Natural killer cell treated with Interleukin-12 subunit alpha and Interleukin-12 subunit beta and Interleukin-15 and Interleukin-18, amount 100 ng/mL, for 72 hours (primary cell): ENCODE measurements around the gene SF3B5. TPM values are rescaled to one million over a fixed set of nuclear protein-coding genes. Genes with fewer than 3 reads are reported as not detected.
"Not testable (repeated sequence)": the region's sequence is repeated elsewhere in the genome, so short reads cannot be mapped to it uniquely, and the experiment has no call there.

Experiments
- ATAC-seq, 2 donors: fragments of 150-1000 bp; cut with Tn5 transposase in 1 of 2; sonication (Bioruptor Pico), chemical (Tn5 transposase) in 1 of 2; 2 replicates each; pipeline ENCODE4 v1.10.0; 2021
- DNase-seq: peaks from one replicate; pipeline ENCODE4 v3.0.0; 2022; ENCODE audit warnings: low spot score
- H3K27ac Mint-ChIP-seq, 2 donors: 1 replicate in 1 of 2; 2 replicates in 1 of 2; pipeline ENCODE4 v1.8.0; 2022; ENCODE audit warnings: mixed read lengths in 2 of 2, mild to moderate bottlenecking in 1 of 2, moderate library complexity in 1 of 2
- H3K27me3 Mint-ChIP-seq, 2 donors: 1 replicate in 1 of 2; 2 replicates in 1 of 2; pipeline ENCODE4 v1.8.0; 2022; ENCODE audit warnings: mixed read lengths in 2 of 2
- H3K36me3 Mint-ChIP-seq: one replicate; pipeline ENCODE4 v1.8.0; 2022; ENCODE audit warnings: mixed read lengths
- H3K4me1 Mint-ChIP-seq, 2 donors: 1 replicate in 1 of 2; 2 replicates in 1 of 2; pipeline ENCODE4 v1.8.0; 2022; ENCODE audit warnings: low read depth in 2 of 2, mixed read lengths in 2 of 2, mild to moderate bottlenecking in 1 of 2
- H3K4me3 Mint-ChIP-seq: one replicate; pipeline ENCODE4 v1.8.0; 2022; ENCODE audit warnings: mixed read lengths
- H3K9me3 Mint-ChIP-seq: 2 replicates; pipeline ENCODE4 v1.8.0; 2022; ENCODE audit warnings: mixed read lengths
- total RNA-seq, 2 donors: library from RNA; stranded (reverse); gene quantifications; one replicate each; pipeline ENCODE4 v1.2.3, GENCODE V29; 2022

The SF3B5 gene
- total RNA-seq, 2 donors from 2014 or later = 181 to 201 TPM

DNA sequence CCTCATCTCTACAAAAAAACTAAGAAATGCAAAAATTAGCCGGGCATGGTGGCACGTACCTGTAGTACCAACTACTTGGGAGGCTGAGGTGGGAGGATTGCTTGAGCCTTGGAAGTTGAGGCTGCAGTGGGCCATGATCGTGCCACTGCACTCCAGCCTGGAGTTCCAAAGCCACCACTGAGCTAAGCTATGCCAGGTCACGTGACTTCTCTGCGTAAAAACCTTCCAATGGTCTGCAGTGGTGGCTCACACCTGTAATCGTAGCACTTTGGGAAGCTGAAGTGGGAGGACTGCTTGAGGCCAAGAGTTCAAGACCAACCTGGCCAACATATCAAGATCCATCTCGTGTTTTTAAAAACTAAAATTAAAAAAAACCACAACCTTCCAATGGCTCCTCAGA, 1.7 kb downstream of the SF3B5 start:
- ATAC-seq (no peak), DNase-seq (no peak)
- Mint-ChIP-seq H3K36me3 (peaks cover 10% of the 10 kb centered on the region), H3K9me3 (no peaks in the 10 kb centered on the region), H3K27ac (peak overlapping the region; percentile 91 to 93), H3K4me1 (peaks cover 17 to 35% of the 10 kb centered on the region in 2 donors), H3K4me3 (peak overlapping the region; percentile 97), H3K27me3 (no peaks in the 10 kb centered on the region)

DNA sequence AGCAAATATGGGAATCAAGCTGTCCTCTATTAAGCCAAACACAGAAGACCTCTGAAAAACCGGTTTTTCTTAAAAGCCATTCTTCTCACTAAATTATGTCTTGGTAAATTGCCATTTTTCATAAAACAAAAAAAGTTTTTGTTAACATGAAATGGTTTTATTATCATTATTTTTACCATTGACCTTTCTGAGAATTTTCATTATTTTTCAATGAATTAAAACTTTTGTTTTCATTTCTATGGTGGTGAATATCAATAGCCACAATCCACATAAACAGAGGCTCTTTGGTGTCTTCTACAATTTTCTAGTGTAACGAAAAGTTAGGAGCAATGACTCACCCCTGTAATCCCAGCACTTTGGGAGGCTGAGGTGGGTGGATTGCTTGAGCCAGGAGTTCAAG, 2.1 kb downstream of the SF3B5 start:
- no peak for DNase-seq
- Mint-ChIP-seq H3K27ac (no peak overlapping the region), H3K4me3 (peak overlapping the region; percentile 97), H3K4me1 (peaks cover 17 to 35% of the 10 kb centered on the region in 2 donors), H3K9me3 (no peaks in the 10 kb centered on the region), H3K27me3 (no peaks in the 10 kb centered on the region), H3K36me3 (peaks cover 10% of the 10 kb centered on the region)
- ATAC-seq = no peak

DNA sequence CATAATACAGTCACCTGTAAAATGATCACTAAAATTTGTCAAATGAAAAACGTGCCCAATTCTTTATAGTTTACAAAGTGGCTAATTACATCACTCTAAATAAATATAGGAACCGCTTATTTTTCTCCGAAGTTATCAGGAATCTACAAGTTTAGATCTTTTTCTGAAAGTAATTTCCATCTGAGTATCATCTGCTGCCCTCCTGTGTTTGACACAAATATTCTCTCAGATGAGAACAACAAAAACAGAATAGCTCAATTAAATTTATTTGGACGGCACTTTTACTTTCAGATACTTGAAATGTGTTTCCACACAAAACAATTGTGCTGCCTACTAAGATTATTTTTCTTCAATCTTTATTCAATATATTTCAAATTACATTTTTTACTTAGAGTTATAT, 5.0 kb downstream of the SF3B5 start:
- Mint-ChIP-seq H3K9me3 (no peaks in the 10 kb centered on the region), H3K4me3 (no peak overlapping the region), H3K36me3 (peaks cover 10% of the 10 kb centered on the region), H3K27me3 (no peaks in the 10 kb centered on the region), H3K4me1 (peaks cover 13 to 17% of the 10 kb centered on the region in 2 donors), H3K27ac (no peak overlapping the region)
- DNase-seq (no peak), ATAC-seq (no peak)

DNA sequence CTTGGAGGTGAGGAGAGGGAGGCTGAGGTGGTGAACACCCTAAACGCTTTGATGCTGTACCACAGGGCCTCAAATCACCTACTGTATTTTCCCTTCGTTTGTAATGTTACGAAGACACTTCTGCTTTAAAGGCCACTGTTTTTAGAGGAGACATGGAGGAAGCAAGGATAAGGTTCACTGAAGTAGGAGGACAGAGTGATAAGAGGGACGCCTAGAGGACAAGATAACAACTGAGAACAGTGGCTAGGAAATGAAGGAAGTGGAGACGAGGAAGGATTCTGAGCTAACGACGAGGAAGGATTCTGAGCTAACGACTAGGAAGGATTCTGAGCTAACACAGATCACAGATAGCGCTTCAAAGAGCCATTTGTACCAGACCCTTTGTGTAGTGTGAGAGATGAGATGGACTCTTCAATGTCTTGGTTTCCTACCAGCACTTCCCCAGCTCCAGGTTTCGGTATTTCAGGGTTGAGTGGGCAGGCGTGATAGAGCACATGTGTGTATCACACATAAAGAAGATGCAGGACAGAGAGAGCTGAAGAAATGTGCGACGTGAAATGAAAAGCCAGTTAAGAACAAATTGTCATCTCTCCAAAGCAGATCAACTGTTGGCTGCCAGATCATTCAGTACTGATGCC, 7.5 kb downstream of the SF3B5 start:
- Mint-ChIP-seq H3K4me3 (no peak overlapping the region), H3K4me1 (no peaks in the 10 kb centered on the region), H3K27ac (no peak overlapping the region), H3K36me3 (no peaks in the 10 kb centered on the region), H3K27me3 (no peaks in the 10 kb centered on the region), H3K9me3 (no peaks in the 10 kb centered on the region)
- DNase-seq = no peak
- ATAC-seq = no peak

DNA sequence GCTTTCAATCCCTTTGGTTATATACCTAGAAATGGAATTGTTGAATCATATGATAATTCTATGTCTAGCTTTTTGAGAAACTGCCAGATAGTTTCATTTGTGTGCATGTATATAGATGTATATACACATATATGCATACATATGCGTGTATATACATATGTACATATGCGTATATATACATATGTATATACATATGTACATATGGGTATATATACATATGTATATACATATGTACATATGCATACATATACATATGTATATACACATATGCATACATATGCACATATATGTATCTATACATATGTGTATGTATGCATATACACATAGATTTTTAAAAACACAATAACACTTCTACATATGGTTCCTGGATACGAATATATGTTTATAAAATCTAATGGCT, 8.4 kb downstream of the SF3B5 start:
- DNase-seq = no peak
- H3K4me3 Mint-ChIP-seq = no peak overlapping the region
- H3K9me3 Mint-ChIP-seq = no peaks in the 10 kb centered on the region
- H3K27me3 Mint-ChIP-seq = no peaks in the 10 kb centered on the region
- H3K4me1 Mint-ChIP-seq = no peaks in the 10 kb centered on the region
- H3K36me3 Mint-ChIP-seq = no peaks in the 10 kb centered on the region
- no peak overlapping the region for H3K27ac Mint-ChIP-seq
- no peak for ATAC-seq

DNA sequence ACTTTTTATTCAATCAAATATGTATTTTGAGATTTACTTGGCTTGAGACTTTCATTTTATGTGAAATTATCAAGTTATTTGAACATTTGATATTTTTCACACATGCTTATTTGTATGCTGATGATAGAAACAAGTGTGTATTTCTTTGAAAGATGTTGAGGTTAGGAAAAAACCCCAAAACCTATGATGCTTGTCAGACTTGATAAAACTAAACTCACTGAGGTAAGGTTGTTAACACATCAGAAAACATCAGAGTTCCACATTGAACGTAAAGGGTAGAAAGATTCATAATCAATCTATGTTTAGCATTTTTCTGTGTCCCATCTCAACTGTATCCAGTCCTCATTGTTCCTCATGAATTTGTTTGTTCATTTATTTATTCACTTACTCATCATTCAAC, 12.2 kb downstream of the SF3B5 start:
- Mint-ChIP-seq H3K36me3 (no peaks in the 10 kb centered on the region), H3K9me3 (no peaks in the 10 kb centered on the region), H3K4me1 (no peaks in the 10 kb centered on the region), H3K27me3 (no peaks in the 10 kb centered on the region), H3K4me3 (no peak overlapping the region), H3K27ac (no peak overlapping the region)
- no peak for DNase-seq
- ATAC-seq = no peak

DNA sequence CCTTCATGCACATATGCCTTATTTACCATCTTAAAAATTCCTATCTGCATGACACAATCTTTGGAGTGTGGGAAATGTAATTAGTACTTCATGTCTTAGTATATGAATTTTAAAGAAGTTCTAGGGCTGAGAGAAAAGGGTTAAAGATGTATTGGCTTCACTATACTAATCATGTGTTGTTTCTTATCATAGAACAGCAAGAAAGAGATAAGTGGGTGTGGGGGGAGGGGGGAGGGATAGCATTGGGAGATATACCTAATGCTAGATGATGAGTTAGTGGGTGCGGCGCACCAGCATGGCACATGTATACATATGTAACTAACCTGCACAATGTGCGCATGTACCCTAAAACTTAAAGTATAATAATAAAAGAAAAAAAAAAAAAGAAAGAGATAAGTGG, 13.0 kb downstream of the SF3B5 start:
- not testable (repeated sequence) for H3K36me3 Mint-ChIP-seq, H3K4me3 Mint-ChIP-seq, H3K4me1 Mint-ChIP-seq, H3K27ac Mint-ChIP-seq, H3K9me3 Mint-ChIP-seq, H3K27me3 Mint-ChIP-seq, ATAC-seq, DNase-seq

DNA sequence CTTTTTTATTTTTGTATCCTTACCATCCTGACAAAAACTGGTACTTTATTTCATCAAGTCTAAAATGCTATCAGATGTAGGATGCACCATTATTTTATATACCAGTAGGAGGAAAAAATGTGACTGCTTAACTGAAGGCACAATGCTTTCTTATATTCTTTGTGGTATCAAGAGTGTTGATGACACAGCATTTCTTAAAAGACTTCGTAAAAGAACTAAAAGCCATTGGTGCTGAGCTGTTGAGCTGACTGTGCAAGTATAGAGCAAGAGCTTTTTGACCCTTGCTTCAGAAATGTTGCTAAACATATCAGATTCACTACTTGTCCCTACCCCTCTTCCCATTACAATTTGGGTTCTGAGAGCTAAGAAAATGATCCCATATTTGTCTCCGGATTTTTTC, 17.5 kb downstream of the SF3B5 start:
- ATAC-seq = no peak
- Mint-ChIP-seq H3K36me3 (no peaks in the 10 kb centered on the region), H3K4me1 (peaks cover 0 to 9% of the 10 kb centered on the region in 2 donors), H3K27ac (no peak overlapping the region), H3K4me3 (no peak overlapping the region), H3K27me3 (peaks cover 0 to 2% of the 10 kb centered on the region in 2 donors), H3K9me3 (no peaks in the 10 kb centered on the region)
- DNase-seq = no peak

DNA sequence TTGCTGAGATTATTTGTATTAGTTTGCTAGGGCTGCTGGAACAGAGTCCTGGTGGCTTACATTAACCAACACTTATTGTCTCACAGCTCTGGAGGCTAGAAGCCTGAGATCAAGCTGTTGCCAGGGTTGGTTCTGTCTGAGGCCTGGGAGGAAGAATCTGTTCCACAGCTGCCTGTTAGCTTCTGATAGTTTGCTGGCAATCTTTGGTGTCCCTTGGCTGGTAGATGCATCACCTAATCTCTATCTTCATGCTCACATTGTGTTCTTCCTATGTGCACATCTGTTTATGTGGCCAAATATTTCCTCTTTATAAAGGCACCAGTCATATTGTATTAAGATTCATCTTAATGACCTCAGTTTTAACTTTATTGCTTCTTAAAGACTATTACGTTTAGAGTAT, 19.5 kb downstream of the SF3B5 start:
- Mint-ChIP-seq H3K36me3 (no peaks in the 10 kb centered on the region), H3K27me3 (peaks cover 7 to 8% of the 10 kb centered on the region in 2 donors), H3K4me3 (no peak overlapping the region)

DNA sequence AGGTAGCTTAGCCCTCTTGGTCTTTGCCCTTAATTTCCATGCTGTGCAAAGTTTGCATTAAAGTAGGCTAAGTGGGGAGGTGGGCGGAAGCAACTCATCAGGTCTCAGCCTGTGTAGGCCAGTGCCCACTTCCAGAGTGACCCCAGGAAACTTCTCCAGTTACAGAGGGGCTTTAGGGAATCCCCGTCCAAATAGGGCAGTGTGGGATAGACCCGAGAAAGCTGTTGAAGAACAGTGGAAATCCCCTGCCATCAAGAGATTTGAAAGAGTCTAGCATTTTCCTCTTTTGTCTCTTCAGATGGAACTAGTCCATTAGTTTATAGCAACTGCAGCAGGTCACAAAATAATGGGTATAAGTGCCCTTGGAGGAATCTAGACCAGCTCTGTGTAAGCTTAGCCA, 20.2 kb downstream of the SF3B5 start:
- H3K27ac Mint-ChIP-seq = no peak overlapping the region
- no peaks in the 10 kb centered on the region for H3K36me3 Mint-ChIP-seq
- H3K9me3 Mint-ChIP-seq = no peaks in the 10 kb centered on the region
- ATAC-seq = peak in 1 of 2 donors; percentile 38
- no peak overlapping the region for H3K4me3 Mint-ChIP-seq
- peaks cover 0 to 9% of the 10 kb centered on the region in 2 donors for H3K4me1 Mint-ChIP-seq
- H3K27me3 Mint-ChIP-seq = peaks cover 7 to 11% of the 10 kb centered on the region in 2 donors
- no peak for DNase-seq

More for the DNA sequence above, 19.5 kb downstream of the SF3B5 start:
- Mint-ChIP-seq H3K4me1 (peaks cover 0 to 9% of the 10 kb centered on the region in 2 donors), H3K27ac (no peak overlapping the region), H3K9me3 (no peaks in the 10 kb centered on the region)
- DNase-seq = no peak
- no peak for ATAC-seq

DNA sequence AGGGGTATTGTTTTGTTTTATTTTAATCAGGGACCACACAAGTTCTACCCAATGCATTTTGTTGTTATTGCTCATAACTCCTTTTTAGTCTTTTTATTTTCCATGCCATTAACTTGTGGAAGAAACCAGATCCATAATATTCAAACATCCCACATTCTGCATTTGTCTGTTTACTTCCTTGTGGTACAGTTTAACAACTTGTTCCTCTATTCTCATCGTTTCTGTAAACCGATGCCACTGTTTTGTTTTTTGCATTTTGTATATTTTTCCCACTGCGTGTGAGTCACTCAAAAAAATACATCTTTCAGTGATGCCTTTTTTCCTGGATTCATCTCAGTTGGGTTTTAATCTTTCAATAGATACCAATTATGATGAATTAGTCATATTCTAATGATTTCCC, 22.3 kb downstream of the SF3B5 start:
- no peak overlapping the region for H3K27ac Mint-ChIP-seq
- peaks cover 4% of the 10 kb centered on the region for H3K36me3 Mint-ChIP-seq
- H3K4me1 Mint-ChIP-seq = peaks cover 6 to 14% of the 10 kb centered on the region in 2 donors
- no peak overlapping the region for H3K4me3 Mint-ChIP-seq
- H3K27me3 Mint-ChIP-seq = peaks cover 14 to 15% of the 10 kb centered on the region in 2 donors
- ATAC-seq = no peak
- H3K9me3 Mint-ChIP-seq = no peaks in the 10 kb centered on the region
- DNase-seq = no peak

DNA sequence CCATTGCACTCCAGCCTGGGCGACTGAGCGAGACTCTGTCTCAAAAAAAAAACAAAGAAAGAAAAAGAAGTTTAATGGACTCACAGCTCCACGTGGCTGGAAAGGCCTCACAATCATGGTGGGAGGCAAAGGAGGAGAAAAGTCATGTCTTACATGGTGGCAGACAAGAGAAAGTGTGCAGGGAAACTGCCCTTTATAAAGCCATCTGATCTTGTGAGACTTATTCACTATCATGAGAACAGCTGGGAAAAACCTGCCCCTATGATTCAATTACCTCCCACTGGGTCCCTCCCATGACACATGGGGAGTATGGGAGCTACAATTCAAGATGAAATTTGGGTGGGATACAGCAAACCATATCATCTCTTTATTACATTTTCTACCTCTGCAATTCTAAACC, 25.9 kb downstream of the SF3B5 start:
- peaks cover 22 to 26% of the 10 kb centered on the region in 2 donors for H3K4me1 Mint-ChIP-seq
- H3K9me3 Mint-ChIP-seq = no peaks in the 10 kb centered on the region
- H3K36me3 Mint-ChIP-seq = peaks cover 4% of the 10 kb centered on the region
- no peak overlapping the region for H3K27ac Mint-ChIP-seq
- H3K4me3 Mint-ChIP-seq = no peak overlapping the region
- peaks cover 14 to 18% of the 10 kb centered on the region in 2 donors for H3K27me3 Mint-ChIP-seq
- ATAC-seq (no peak), DNase-seq (no peak)

DNA sequence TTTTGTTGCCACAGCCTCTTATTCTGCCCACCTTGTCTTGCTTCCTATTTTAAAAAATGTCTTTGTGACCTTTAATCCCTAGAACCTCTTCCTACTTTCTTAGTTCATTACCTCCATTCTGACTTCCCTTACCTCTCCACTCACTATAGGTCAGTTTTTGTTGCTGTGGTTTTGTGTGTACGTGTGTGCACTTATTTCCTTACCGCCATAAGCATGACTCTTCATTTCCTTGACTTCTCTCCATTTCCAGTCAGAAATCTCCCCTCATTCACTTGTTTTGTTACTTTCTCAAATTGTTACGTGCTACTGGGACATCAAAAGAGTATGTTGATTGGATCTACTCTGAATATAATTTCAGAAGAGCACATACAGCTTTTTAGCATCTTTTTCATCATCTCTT, 26.6 kb downstream of the SF3B5 start:
- Mint-ChIP-seq H3K27me3 (peaks cover 14 to 18% of the 10 kb centered on the region in 2 donors), H3K9me3 (no peaks in the 10 kb centered on the region), H3K4me1 (peaks cover 22 to 27% of the 10 kb centered on the region in 2 donors), H3K4me3 (no peak overlapping the region), H3K36me3 (peaks cover 4% of the 10 kb centered on the region), H3K27ac (no peak overlapping the region)
- ATAC-seq (no peak), DNase-seq (no peak)

DNA sequence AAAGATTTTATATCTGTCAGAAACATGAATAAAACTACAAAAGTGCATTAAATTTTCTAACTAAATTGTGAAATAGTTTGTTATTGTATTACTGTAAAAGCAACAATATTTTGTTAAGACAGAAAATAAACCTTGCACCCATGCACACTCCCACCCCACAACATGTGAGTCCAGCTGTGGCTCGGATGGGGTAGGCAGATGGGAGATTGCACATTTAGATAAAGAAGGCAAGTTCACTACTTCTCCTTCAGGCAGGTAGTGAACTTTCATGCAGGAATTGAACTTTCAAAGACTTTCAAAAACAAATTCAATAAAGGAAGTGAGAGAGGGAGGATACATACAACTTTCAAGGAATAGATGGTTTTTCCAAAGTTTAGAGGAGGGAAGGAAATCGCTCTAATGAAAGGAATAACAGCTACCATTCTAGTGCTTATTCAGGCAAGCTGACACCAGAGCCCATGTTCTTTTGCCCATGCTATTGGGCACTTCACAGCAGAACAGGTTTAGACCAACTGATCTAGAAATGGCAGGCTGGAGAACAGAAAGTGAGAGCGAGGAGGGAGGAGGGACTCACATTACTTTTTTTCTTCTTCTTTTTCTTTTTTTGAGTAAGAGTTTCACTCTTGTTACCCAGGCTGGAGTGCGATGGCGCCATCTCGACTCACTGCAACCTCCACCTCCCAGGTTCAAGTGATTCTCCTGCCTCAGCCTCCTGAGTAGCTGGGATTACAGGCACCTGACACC, 28.5 kb downstream of the SF3B5 start:
- ATAC-seq = no peak
- Mint-ChIP-seq H3K27me3 (peaks cover 11 to 13% of the 10 kb centered on the region in 2 donors), H3K9me3 (no peaks in the 10 kb centered on the region), H3K4me1 (peaks cover 34 to 41% of the 10 kb centered on the region in 2 donors), H3K27ac (peak overlapping the region; percentile 8 to 51), H3K36me3 (peaks cover 4% of the 10 kb centered on the region), H3K4me3 (peak overlapping the region; percentile 17)
- DNase-seq = no peak
